ENCODE results near the gene PRELID2.

The PRELID2 gene

GRCh38 chr5:145792840-145793239 lies 42.3 kb downstream of the PRELID2 start:
- Mint-ChIP-seq H3K36me3 (ENCODE audit: low read depth) (no peaks in the 10 kb centered on the region), H3K4me1 (ENCODE audit: low read depth) (no peaks in the 10 kb centered on the region), H3K27me3 (no peaks in the 10 kb centered on the region), H3K4me3 (no peak overlapping the region), H3K27ac (no peak overlapping the region), H3K9me3 (no peaks in the 10 kb centered on the region)

- no peaks in the 10 kb centered on the region for H3K36me3 Mint-ChIP-seq (ENCODE audit: low read depth)
- no peaks in the 10 kb centered on the region for H3K9me3 Mint-ChIP-seq
- no peaks in the 10 kb centered on the region for H3K27me3 Mint-ChIP-seq
- no peak overlapping the region for H3K4me3 Mint-ChIP-seq
- no peak overlapping the region for H3K27ac Mint-ChIP-seq
- H3K4me1 Mint-ChIP-seq (ENCODE audit: low read depth): no peaks in the 10 kb centered on the region
These were observed 43.3 kb downstream of the PRELID2 start for GRCh38 chr5:145791866-145792265.

- Mint-ChIP-seq H3K27me3 (no peaks in the 10 kb centered on the region), H3K4me3 (no peak overlapping the region), H3K36me3 (ENCODE audit: low read depth) (no peaks in the 10 kb centered on the region), H3K27ac (no peak overlapping the region), H3K4me1 (ENCODE audit: low read depth) (no peaks in the 10 kb centered on the region), H3K9me3 (no peaks in the 10 kb centered on the region)
These were observed 47.1 kb downstream of the PRELID2 start for GRCh38 chr5:145787996-145788395.

GRCh38 chr5:145787507-145787906 lies 47.6 kb downstream of the PRELID2 start:
- Mint-ChIP-seq H3K4me3 (no peak overlapping the region), H3K27me3 (no peaks in the 10 kb centered on the region), H3K36me3 (ENCODE audit: low read depth) (no peaks in the 10 kb centered on the region), H3K4me1 (ENCODE audit: low read depth) (no peaks in the 10 kb centered on the region), H3K27ac (no peak overlapping the region), H3K9me3 (no peaks in the 10 kb centered on the region)

- no peaks in the 10 kb centered on the region for H3K36me3 Mint-ChIP-seq (ENCODE audit: low read depth)
- no peaks in the 10 kb centered on the region for H3K4me1 Mint-ChIP-seq (ENCODE audit: low read depth)
- no peak overlapping the region for H3K4me3 Mint-ChIP-seq
- H3K27ac Mint-ChIP-seq: no peak overlapping the region
- H3K27me3 Mint-ChIP-seq: no peaks in the 10 kb centered on the region
- no peaks in the 10 kb centered on the region for H3K9me3 Mint-ChIP-seq
These were observed 48.1 kb downstream of the PRELID2 start for GRCh38 chr5:145787001-145787400.

GRCh38 chr5:145780982-145781381 lies 54.2 kb downstream of the PRELID2 start:
- no peaks in the 10 kb centered on the region for H3K36me3 Mint-ChIP-seq (ENCODE audit: low read depth)
- H3K4me3 Mint-ChIP-seq: no peak overlapping the region
- H3K27ac Mint-ChIP-seq: no peak overlapping the region
- H3K4me1 Mint-ChIP-seq (ENCODE audit: low read depth): no peaks in the 10 kb centered on the region
- H3K9me3 Mint-ChIP-seq: no peaks in the 10 kb centered on the region
- H3K27me3 Mint-ChIP-seq: no peaks in the 10 kb centered on the region

GRCh38 chr5:145778144-145778900 lies 56.8 kb downstream of the PRELID2 start:
- no peaks in the 10 kb centered on the region for H3K36me3 Mint-ChIP-seq (ENCODE audit: low read depth)
- no peaks in the 10 kb centered on the region for H3K27me3 Mint-ChIP-seq
- no peaks in the 10 kb centered on the region for H3K9me3 Mint-ChIP-seq
- H3K27ac Mint-ChIP-seq: no peak overlapping the region
- H3K4me1 Mint-ChIP-seq (ENCODE audit: low read depth): no peaks in the 10 kb centered on the region
- H3K4me3 Mint-ChIP-seq: no peak overlapping the region

- no peaks in the 10 kb centered on the region for H3K36me3 Mint-ChIP-seq (ENCODE audit: low read depth)
These were observed 57.6 kb downstream of the PRELID2 start for GRCh38 chr5:145777445-145778063.

GRCh38 chr5:145776886-145777285 lies 58.3 kb downstream of the PRELID2 start:
- H3K9me3 Mint-ChIP-seq: no peaks in the 10 kb centered on the region
- H3K36me3 Mint-ChIP-seq (ENCODE audit: low read depth): no peaks in the 10 kb centered on the region
- H3K4me3 Mint-ChIP-seq: no peak overlapping the region
- H3K27me3 Mint-ChIP-seq: no peaks in the 10 kb centered on the region
- no peak overlapping the region for H3K27ac Mint-ChIP-seq
- no peaks in the 10 kb centered on the region for H3K4me1 Mint-ChIP-seq (ENCODE audit: low read depth)

More at GRCh38 chr5:145777445-145778063, 57.6 kb downstream of the PRELID2 start:
- Mint-ChIP-seq H3K4me1 (ENCODE audit: low read depth) (no peaks in the 10 kb centered on the region), H3K9me3 (no peaks in the 10 kb centered on the region), H3K4me3 (no peak overlapping the region), H3K27ac (no peak overlapping the region), H3K27me3 (no peaks in the 10 kb centered on the region)

- no peak overlapping the region for H3K27ac Mint-ChIP-seq
- no peak overlapping the region for H3K4me3 Mint-ChIP-seq
- no peaks in the 10 kb centered on the region for H3K36me3 Mint-ChIP-seq (ENCODE audit: low read depth)
- peaks cover 5% of the 10 kb centered on the region for H3K9me3 Mint-ChIP-seq
- H3K4me1 Mint-ChIP-seq (ENCODE audit: low read depth): no peaks in the 10 kb centered on the region
- H3K27me3 Mint-ChIP-seq: no peaks in the 10 kb centered on the region
These were observed 59.2 kb downstream of the PRELID2 start for GRCh38 chr5:145775893-145776444.

GRCh38 chr5:145775411-145775810 lies 59.7 kb downstream of the PRELID2 start:
- Mint-ChIP-seq H3K36me3 (ENCODE audit: low read depth) (no peaks in the 10 kb centered on the region), H3K4me1 (ENCODE audit: low read depth) (no peaks in the 10 kb centered on the region), H3K27ac (no peak overlapping the region), H3K4me3 (no peak overlapping the region), H3K9me3 (peaks cover 5% of the 10 kb centered on the region), H3K27me3 (no peaks in the 10 kb centered on the region)

GRCh38 chr5:145774442-145774841 lies 60.7 kb downstream of the PRELID2 start:
- H3K27me3 Mint-ChIP-seq: no peaks in the 10 kb centered on the region

GRCh38 chr5:145772466-145772865 lies 62.7 kb downstream of the PRELID2 start:
- Mint-ChIP-seq H3K9me3 (peaks cover 5% of the 10 kb centered on the region), H3K4me3 (no peak overlapping the region), H3K4me1 (ENCODE audit: low read depth) (no peaks in the 10 kb centered on the region), H3K27me3 (no peaks in the 10 kb centered on the region), H3K36me3 (ENCODE audit: low read depth) (no peaks in the 10 kb centered on the region), H3K27ac (no peak overlapping the region)

More at GRCh38 chr5:145774442-145774841, 60.7 kb downstream of the PRELID2 start:
- no peaks in the 10 kb centered on the region for H3K36me3 Mint-ChIP-seq (ENCODE audit: low read depth)
- H3K4me3 Mint-ChIP-seq: no peak overlapping the region
- no peak overlapping the region for H3K27ac Mint-ChIP-seq
- H3K9me3 Mint-ChIP-seq: peaks cover 5% of the 10 kb centered on the region
- H3K4me1 Mint-ChIP-seq (ENCODE audit: low read depth): no peaks in the 10 kb centered on the region

- Mint-ChIP-seq H3K4me3 (no peak overlapping the region), H3K27me3 (no peaks in the 10 kb centered on the region), H3K27ac (no peak overlapping the region), H3K9me3 (peaks cover 5% of the 10 kb centered on the region), H3K4me1 (ENCODE audit: low read depth) (no peaks in the 10 kb centered on the region), H3K36me3 (ENCODE audit: low read depth) (no peaks in the 10 kb centered on the region)
These were observed 66.3 kb downstream of the PRELID2 start for GRCh38 chr5:145768863-145769262.

GRCh38 chr5:145764325-145764724 lies 70.8 kb downstream of the PRELID2 start:
- H3K9me3 Mint-ChIP-seq: no peaks in the 10 kb centered on the region
- no peaks in the 10 kb centered on the region for H3K27me3 Mint-ChIP-seq
- no peak overlapping the region for H3K27ac Mint-ChIP-seq
- no peak overlapping the region for H3K4me3 Mint-ChIP-seq
- H3K4me1 Mint-ChIP-seq (ENCODE audit: low read depth): no peaks in the 10 kb centered on the region
- no peaks in the 10 kb centered on the region for H3K36me3 Mint-ChIP-seq (ENCODE audit: low read depth)

All from stimulated activated naive CD8-positive, alpha-beta T cell treated with anti-CD3 and anti-CD28 coated beads, Interleukin-15, Interleukin-2, amounts not matched to agents 100 ng/mL and 50 ng/mL, for 24 hours (primary cell).